ENCODE data around the gene AATF. TPM values are rescaled to one million over a fixed set of nuclear protein-coding genes. Genes with fewer than 3 reads are reported as not detected.

The AATF gene
- total RNA-seq, 1 experiment from 2014 or later: 61.0 TPM

- no peak overlapping the region; the same call in 1 of the 2 replicates for H3K27ac Mint-ChIP-seq
- H3K27me3 Mint-ChIP-seq (ENCODE audit: low read depth): no peaks in the 10 kb centered on the region
- H3K4me1 Mint-ChIP-seq: peaks cover 50% of the 10 kb centered on the region
- H3K4me3 Mint-ChIP-seq: no peak overlapping the region
- CTCF ChIA-PET: interaction anchor here (0.6 to 1.5 kb wide), 2 partner anchors 12 to 466 kb away, joined by 3 to 6 read pairs; no protein-coding TSS in a partner anchor
- DNase-seq (ENCODE audit: low spot score): no peak
- TF ChIP-seq MYBL2 (CRISPR knock-in tag; IDR thresholded peaks at IDR 0.05): no peak
- no peak for TF ChIP-seq ZNF219 (CRISPR knock-in tag; IDR thresholded peaks at IDR 0.05; ENCODE audit: borderline replicate concordance)
- no peak for TF ChIP-seq JAZF1 (CRISPR knock-in tag; IDR thresholded peaks at IDR 0.05)
- TF ChIP-seq RELA (CRISPR knock-in tag; IDR thresholded peaks at IDR 0.05; ENCODE audit: borderline replicate concordance): no peak
- no peak for TF ChIP-seq NFE2L1 (CRISPR knock-in tag; IDR thresholded peaks at IDR 0.05)
- no peak for TF ChIP-seq ZNF416 (CRISPR knock-in tag; IDR thresholded peaks at IDR 0.05)
- no peak for TF ChIP-seq MAX (CRISPR knock-in tag; IDR thresholded peaks at IDR 0.05)
- no peak for TF ChIP-seq ERG (CRISPR knock-in tag; IDR thresholded peaks at IDR 0.05)
- no peak for TF ChIP-seq GRHL2 (CRISPR knock-in tag; IDR thresholded peaks at IDR 0.05; ENCODE audit: insufficient replicate concordance, severe bottlenecking)
- TF ChIP-seq SMAD3 (CRISPR knock-in tag; IDR thresholded peaks at IDR 0.05; ENCODE audit: borderline replicate concordance): no peak
- TF ChIP-seq ZNF121 (CRISPR knock-in tag; IDR thresholded peaks at IDR 0.05): no peak
- no peak for TF ChIP-seq ZBTB43 (CRISPR knock-in tag; IDR thresholded peaks at IDR 0.05)
- TF ChIP-seq ZNF396 (CRISPR knock-in tag; IDR thresholded peaks at IDR 0.05; ENCODE audit: borderline replicate concordance): no peak
- H3K36me3 Mint-ChIP-seq: no peaks in the 10 kb centered on the region; the same call in 1 of the 2 replicates
- POLR2A ChIA-PET: no interaction called here
- no peak for ATAC-seq
- H3K9me3 Mint-ChIP-seq: no peaks in the 10 kb centered on the region
Observed at GRCh38 chr17:37059493-37059892, 110.7 kb downstream of the AATF start.

GRCh38 chr17:37060094-37060493 lies 111.3 kb downstream of the AATF start:
- ChIA-PET POLR2A (no interaction called here), CTCF (interaction anchor here (1.4 to 1.5 kb wide), 2 partner anchors 12 kb away, joined by 6 to 8 read pairs; no protein-coding TSS in a partner anchor)
- peaks cover 52% of the 10 kb centered on the region for H3K4me1 Mint-ChIP-seq
- H3K27me3 Mint-ChIP-seq (ENCODE audit: low read depth): no peaks in the 10 kb centered on the region; the same call in 1 of the 2 replicates
- H3K9me3 Mint-ChIP-seq: no peaks in the 10 kb centered on the region
- DNase-seq (ENCODE audit: low spot score): no peak
- TF ChIP-seq E2F5 (CRISPR knock-in tag; IDR thresholded peaks at IDR 0.05) (no peak), ZNF416 (CRISPR knock-in tag; IDR thresholded peaks at IDR 0.05) (no peak), ZNF232 (CRISPR knock-in tag; IDR thresholded peaks at IDR 0.05) (no peak), SMAD4 (CRISPR knock-in tag; IDR thresholded peaks at IDR 0.05) (no peak), HMGXB4 (CRISPR knock-in tag; IDR thresholded peaks at IDR 0.05) (no peak), SMAD3 (CRISPR knock-in tag; IDR thresholded peaks at IDR 0.05; ENCODE audit: borderline replicate concordance) (no peak), E2F1 (CRISPR knock-in tag; IDR thresholded peaks at IDR 0.05) (no peak), ZNF219 (CRISPR knock-in tag; IDR thresholded peaks at IDR 0.05; ENCODE audit: borderline replicate concordance) (no peak), ESRRA (CRISPR knock-in tag; IDR thresholded peaks at IDR 0.05; ENCODE audit: borderline replicate concordance) (no peak)
- H3K4me3 Mint-ChIP-seq: no peak overlapping the region
- no peaks in the 10 kb centered on the region; the same call in 1 of the 2 replicates for H3K36me3 Mint-ChIP-seq
- ATAC-seq: no peak
- peak overlapping the region; percentile 26; the same call in 1 of the 2 replicates for H3K27ac Mint-ChIP-seq

Data from WTC11 (cell line).